HG03565 (cell line): ENCODE results near the gene TOP3A.

Source experiments
- ATAC-seq: cut with Tn5 transposase; IDR thresholded peaks from one replicate; pipeline ENCODE4 v1.9.1; 2021; ENCODE audit warnings: mild to moderate bottlenecking, moderate library complexity; ENCODE audit not compliant: unreplicated experiment

TOP3A gene

DNA sequence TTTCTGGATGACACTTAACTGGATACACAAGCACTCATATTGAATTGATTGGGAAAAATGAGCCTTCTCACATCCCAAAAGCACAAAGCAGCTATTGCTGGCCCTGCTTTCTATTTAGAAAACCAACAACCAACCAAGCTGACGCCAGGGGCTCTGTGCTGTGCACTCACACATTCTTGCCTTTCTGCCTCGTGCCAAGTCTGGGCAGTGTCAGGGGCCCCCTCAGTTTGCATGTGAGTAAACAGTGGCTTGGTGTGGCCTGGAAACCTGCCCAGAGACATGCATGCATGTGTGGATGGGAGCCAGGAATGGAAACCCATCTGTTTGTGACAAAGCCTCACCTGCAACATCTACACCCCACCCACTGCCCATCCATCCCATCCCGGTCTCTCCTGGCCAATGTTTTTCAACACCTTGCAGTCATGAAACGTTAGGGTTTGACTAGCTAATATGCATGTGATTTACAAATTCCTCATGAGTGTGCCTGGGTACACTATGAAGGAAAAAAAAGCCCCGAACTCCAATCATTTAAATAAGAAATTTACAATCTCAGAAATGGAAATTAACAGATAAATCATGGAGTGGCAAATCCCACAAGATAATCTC, 33.9 kb downstream of the TOP3A start:
- no peak for ATAC-seq

DNA sequence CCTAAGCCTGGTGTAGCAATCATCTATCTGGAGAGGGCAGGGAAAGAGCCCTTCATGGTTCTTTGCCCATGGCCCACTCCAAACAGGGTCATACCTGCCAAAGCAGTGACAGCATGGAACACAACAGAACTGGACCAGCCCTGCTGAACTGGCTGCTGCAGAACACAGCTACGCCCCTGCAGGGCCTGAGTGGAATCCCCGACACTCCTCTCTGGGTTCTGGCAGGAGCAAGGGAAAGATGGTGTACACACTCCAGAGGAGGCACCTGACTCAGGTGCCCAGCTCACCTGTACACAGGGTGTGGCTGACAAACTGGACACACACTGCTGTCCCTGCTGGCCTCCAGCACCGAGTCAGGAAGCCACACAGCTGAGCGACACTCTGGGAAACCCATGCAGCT, 34.5 kb downstream of the TOP3A start:
- no peak for ATAC-seq

DNA sequence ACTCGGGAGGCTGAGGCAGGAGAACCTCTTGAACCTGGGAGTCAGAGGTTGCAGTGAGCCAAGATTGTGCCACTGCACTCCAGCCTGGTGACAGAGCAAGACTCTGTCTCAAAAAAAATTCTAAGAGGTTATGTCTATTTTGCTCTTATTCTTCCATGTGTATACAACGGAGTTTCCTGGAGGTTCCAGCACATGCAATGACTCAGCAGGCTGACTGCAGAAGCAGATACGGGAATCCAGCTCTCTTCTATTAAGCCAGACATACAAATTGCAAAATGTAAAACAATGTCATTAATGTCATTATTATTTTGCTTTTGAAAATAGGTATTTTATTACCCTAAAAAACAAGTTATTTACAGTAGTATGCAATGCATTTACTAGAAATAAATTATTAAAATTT, 35.9 kb downstream of the TOP3A start:
- no peak for ATAC-seq

DNA sequence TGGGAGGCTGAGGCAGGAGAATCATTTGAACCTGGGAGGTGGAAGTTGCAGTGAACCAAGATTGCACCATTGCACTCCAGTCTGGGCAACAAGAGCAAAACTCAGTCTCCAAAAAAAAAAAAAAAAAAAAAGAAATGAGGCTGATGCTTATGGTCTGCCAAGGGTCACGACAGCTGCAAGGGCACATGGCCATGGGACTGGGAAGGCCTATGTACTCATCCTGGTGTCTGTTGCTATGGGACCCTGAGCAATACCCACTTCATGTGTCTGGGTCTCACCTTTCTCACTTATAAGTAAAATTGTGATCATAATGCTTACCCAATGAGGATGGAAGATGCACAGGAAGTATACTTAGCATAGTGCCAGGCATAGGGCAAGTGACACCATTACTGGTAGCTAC, 37.7 kb downstream of the TOP3A start:
- ATAC-seq = no peak

DNA sequence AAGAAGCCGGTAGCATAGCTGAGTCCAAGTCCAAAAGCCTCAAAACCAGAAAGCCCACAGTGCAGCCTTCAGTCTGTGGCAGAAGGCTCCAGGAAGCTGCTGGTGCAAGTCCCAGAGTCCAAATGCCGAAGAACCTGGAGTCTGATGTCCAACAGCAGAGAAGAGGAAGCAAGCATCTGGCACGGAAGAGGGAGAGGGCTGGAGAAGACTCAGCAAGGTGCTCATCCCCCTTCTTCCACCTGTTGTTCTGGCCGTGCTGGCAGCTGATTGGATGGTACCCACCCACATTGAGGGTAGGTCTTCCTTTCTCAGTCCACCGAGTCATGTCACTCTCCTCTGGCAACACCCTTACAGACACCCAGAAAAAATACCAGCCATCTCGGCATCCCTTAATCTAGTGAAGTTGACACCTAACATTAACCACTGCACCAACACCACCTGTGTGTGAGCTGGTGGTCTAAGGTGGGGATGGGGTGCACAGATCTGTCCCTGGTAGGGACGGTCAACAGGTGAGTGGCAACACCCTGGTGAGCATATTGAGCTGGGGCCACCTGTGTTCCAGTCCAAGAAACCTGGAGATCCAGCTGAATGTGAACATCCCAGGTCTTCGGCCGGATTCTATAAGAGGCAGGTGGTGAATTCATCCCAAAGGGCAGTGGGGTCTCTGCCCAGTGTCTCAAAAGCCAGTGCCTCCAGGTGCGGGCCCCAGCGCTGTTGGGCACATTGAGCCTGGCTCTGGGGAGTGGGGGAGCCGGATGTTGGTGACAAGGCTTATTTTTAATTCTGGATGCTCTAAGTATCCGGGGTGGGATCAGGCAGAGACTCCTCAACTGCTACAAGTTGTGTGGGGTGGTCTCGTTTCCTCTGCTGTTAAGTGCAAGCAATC, 44.5 kb downstream of the TOP3A start:
- no peak for ATAC-seq

GRCh38 chr17:18267927-18268711, 46.7 kb downstream of the TOP3A start:
- no peak for ATAC-seq

- ATAC-seq = no peak
These were observed 47.4 kb downstream of the TOP3A start for GRCh38 chr17:18267366-18267765.

DNA sequence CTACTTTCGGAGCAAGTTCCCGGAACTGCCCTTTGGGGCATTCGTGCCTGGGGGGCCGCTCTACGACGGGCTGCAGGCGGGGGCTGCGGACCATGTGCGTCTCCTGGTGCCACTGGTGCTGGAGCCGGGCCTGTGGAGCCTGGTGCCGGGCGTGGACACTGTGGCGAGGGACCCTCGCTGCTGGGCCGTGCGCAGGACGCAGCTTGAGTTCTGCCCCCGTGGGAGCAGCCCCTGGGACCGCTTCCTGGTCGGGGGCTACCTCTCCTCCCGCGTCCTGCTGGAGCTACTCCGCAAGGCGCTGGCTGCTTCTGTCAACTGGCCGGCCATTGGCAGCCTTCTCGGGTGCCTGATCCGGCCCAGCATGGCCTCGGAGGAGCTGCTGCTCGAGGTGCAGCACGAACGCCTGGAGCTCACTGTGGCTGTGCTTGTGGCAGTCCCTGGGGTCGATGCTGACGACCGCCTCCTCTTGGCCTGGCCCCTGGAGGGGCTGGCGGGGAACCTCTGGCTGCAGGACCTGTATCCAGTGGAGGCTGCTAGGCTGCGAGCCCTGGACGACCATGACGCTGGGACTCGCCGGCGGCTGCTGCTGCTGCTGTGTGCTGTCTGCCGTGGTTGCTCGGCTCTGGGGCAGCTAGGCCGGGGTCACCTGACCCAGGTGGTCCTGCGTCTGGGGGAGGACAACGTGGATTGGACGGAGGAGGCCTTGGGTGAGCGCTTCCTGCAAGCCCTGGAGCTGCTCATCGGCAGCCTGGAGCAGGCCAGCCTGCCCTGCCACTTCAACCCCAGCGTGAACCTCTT, 50.7 kb downstream of the TOP3A start:
- ATAC-seq = no peak

GRCh38 chr17:18262641-18263040, 52.2 kb downstream of the TOP3A start:
- ATAC-seq = no peak

DNA sequence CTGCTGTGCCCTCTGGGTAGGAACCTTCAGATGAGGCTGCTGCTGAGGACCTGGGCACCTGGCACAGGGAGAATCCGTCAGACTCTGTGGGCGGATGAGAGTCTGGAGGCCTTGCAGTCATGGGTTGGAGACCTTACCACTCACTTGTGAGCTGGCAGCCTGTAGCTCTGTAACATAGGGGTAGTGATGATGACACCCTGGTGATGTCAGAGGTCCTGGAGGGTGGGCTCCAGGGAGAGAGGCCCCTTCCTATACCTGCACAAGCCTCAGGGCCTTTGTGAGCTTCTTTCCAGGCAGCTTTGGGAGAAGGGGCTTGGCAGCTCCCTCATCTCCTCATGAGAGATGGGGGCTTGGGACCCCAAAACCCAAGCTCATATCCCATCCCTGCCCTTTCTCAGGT, 52.7 kb downstream of the TOP3A start:
- no peak for ATAC-seq

GRCh38 chr17:18261659-18262058, 53.1 kb downstream of the TOP3A start:
- no peak for ATAC-seq

DNA sequence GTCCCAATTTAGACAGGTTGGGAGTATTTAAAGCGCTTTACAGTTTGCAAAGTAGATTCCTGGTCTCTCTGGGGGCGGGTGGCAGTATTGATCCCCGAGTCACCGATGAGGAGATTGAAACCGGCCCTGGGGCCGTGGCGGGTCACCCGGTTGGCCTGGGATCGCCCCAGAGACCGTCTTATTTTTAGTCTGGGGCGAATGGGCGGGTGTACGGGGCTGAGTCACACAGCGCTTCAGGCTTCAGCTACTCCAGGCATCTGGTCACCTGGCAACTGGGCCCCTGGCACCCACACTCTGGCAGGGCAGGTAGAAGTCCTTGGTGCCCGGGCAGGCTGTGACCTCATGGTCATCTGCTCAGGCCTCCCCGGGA, 53.7 kb downstream of the TOP3A start:
- ATAC-seq = no peak

DNA sequence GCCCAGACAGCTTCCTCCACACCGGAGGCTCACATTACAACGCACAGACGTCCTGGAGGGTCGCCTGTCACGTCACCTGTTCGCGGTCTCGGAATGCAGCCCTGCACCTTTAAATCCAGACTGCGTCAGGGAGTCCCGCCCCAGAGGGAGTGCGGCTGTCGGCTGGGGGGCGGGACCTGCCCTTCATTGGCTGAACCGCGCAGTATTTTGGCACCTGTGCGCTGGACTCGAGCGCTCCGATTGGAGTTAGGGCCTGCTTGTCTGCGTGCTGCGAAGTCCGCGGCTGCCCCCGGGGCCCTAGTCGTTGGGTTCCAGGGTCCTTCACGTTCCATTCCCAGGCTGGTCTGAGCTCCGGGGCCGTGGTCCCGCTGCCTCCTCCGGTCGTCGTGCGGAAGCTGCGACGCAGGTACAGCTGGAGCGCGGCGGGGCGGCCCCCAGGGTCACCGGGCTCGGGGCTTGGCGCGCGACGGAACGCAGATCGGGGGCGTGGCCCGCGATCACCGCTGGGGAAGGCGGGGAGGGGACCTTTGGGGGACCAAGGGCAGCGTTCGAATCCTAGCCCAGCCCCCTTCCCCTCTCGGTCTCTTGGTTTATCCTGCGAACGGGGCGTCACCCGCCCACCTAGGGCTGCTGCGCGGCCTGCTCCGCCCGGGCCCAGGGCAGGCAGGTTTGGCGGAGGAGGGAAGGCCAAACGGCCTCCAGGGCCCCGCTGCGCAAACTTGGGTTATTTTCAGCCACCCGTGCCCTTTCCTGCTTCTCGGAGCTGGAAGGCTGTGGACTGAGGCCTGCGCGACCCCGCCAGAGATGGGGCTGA, 54.3 kb downstream of the TOP3A start, which contains the start of gene MIEF2:
Gene MIEF2 (plus strand): TSS at position 331 of the 814 bp plus-strand sequence. CDS start 2,059 bp downstream, outside the sequence.
- peak; percentile 74 for ATAC-seq

DNA sequence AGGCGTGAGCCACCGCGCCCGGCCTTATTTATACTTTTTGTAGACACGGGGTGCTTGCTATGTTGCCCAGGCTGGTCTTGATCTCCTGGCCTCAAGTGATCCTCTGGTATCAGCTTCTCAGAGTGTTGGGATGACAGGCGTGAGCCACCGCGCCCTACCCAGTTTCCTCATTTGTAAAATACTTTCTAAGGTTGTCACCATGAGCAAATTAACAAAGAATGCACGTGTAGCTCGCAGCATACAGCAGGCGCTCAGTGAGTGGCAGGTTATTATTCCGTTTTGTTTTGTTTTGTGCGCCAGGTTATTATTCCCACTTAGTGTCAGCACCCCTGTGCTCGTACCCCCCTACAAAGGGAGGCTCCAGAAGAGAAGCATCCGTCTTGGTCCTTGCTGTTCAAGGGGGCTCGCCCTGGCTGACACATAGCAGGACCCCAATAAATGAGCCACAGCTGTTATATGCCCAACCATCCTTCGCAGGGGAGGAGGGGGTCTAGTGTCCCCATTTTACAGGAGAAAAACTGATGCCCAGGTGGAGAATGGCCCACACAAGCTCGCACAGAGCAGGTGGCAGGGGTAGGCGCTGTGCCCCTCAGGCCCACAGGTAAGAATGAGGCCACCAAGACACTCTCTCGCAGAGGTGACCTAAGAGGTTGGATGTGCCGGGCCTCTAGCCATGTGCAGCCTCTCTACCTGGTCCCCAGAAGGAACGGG, 55.0 kb downstream of the TOP3A start:
- no peak for ATAC-seq

DNA sequence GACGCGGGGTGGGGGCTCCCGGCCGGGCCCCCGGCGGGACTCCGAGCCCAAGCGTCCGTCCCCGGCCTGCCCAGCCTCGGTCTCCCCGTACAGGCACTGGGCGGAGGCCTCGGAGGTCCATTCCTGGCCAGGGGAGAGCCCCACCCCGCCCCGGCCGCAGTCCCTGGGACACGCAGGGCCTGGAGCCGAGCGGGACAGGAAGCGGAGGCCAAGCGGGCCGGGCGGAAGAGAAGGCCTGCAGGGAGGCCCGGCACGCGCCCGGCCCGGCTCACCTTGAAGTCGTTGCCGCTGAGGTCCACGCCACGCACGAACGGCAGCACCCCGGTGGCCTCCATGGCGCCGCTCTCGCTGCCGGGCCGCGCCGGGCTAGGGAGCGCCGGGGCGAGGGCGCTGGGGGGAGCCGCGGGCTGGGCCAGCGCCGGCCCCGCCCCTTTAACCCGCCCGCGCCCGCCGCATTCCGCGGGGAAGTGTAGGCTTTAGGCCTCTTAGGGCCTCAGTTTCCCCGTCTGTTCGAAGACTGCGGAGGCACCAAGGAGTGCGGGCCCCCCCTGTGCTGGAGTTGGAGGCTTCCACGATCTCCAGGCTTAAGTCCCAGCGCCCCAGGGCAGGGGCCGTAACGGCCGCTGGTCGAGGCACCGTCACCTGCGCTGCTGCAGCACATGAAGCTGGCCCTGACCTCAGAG, 56.3 kb downstream of the TOP3A start, which contains the start of gene FLII:
Gene FLII (minus strand): TSS at position 383 of the 683 bp plus-strand sequence. CDS start 48 bp downstream, at position 335.
- no peak for ATAC-seq

DNA sequence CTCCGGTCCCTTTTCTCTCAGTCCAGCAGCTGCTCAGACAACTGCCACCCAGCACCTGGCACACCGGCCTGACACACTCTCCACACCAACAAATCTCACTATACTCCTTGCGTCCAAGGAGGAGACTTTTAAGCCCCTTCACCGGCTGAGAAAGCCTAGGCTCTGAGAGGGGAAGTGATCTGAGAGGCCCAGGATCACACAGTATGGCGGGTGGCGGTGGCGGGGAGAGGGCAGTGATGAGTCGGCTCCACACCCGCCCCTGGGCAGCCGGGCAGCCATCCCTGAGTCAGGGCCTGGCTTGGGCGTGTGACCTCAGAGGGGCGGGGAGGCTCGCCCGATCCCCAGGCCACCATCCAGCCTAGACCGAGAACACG, 56.8 kb downstream of the TOP3A start:
- no peak for ATAC-seq

GRCh38 chr17:18257268-18257981, 57.4 kb downstream of the TOP3A start:
- ATAC-seq = no peak

- ATAC-seq = no peak
These were observed 58.0 kb downstream of the TOP3A start for GRCh38 chr17:18256776-18257175.
